ENCODE data around the gene UTRN.

DNA sequence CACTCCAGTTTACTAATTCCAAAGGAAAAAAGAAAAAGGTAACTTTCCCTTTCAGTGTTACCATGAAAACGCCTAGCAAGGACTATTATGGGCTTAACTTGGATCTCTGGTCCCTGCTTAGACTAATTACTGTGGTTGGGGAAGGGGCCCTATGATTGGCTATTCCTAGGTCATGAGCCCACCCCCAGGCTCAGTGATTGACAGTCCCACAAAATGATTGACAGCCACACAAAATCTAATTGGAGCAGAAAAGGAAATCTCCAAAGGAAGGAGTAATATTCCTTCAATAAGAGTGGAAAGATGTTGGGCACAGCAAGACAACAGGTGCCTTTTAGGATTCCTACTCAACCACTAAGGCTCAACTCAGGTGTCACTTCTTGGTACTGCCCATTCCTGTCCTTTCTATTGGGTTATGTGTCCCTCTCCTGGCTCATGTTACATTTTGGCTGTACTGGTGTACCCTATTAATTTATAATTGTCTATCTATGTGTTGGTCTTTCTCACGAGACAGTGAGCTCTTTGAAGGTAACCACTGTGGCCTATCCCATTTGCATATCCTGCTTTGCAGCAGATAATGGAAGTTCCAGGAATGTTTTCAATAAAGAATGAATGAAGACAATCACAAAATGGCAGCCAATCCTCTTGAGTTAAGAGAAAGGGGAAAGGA lies 5.5 kb upstream of the UTRN start:
- TF ChIP-seq, protein P1, sequence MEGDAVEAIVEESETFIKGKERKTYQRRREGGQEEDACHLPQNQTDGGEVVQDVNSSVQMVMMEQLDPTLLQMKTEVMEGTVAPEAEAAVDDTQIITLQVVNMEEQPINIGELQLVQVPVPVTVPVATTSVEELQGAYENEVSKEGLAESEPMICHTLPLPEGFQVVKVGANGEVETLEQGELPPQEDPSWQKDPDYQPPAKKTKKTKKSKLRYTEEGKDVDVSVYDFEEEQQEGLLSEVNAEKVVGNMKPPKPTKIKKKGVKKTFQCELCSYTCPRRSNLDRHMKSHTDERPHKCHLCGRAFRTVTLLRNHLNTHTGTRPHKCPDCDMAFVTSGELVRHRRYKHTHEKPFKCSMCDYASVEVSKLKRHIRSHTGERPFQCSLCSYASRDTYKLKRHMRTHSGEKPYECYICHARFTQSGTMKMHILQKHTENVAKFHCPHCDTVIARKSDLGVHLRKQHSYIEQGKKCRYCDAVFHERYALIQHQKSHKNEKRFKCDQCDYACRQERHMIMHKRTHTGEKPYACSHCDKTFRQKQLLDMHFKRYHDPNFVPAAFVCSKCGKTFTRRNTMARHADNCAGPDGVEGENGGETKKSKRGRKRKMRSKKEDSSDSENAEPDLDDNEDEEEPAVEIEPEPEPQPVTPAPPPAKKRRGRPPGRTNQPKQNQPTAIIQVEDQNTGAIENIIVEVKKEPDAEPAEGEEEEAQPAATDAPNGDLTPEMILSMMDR (IDR thresholded peaks at IDR 0.05) = no peak
- TF ChIP-seq POLR2A (IDR thresholded peaks at IDR 0.05) = no peak
